HG03135 (cell line): ENCODE measurements around the gene LRG1.
"Not testable (repeated sequence)": the region's sequence is repeated elsewhere in the genome, so short reads cannot be mapped to it uniquely, and the experiment has no call there.

ENCODE experiments used
- ATAC-seq: cut with Tn5 transposase; IDR thresholded peaks from one replicate; pipeline ENCODE4 v1.9.1; 2021; ENCODE audit warnings: mild to moderate bottlenecking, moderate library complexity; ENCODE audit not compliant: unreplicated experiment

LRG1 gene

DNA sequence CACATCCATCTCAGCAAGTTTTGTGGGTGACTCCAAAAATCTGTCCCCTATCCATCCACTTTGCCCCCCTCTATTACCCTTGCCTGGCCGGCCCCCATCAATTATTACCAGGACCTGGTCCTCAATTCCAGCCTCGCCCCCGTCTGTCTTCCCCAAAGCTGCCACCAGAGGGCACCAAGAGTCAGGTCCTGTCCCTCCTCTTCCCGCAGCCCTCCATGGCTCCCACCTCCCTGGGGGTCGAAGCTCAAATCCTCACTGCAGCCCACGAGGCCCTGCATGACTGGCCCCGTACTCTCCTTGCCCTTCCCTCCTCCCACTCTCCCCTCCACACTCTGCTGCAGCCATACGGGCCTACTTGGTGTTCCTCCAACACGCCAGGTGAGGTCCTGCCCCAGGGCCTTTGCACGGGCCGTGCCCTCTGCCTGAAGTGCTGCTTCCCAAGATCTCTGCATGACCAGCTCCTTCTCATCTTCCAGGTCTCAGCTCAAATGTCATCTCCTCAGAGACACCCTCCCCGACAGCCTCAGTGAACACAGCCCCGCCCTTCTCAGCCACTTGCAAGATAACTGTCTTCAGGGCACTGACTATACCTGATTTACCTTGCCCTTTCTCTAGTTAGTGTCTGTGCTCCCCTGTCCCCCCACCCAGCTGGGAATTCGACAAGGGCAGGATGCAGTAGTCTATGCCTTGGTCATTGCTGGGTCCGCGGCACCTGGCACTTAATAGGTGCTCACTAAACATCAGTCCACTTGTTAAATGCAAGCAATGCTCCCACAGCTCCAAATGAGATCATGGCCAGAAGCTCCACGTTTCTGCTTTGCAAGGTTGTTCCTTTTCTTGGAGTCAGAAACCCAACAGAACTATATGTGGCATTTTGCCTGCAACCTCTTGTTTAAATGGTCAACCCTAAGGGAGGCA is 36.4 kb upstream of the LRG1 start:
- ATAC-seq = no peak

DNA sequence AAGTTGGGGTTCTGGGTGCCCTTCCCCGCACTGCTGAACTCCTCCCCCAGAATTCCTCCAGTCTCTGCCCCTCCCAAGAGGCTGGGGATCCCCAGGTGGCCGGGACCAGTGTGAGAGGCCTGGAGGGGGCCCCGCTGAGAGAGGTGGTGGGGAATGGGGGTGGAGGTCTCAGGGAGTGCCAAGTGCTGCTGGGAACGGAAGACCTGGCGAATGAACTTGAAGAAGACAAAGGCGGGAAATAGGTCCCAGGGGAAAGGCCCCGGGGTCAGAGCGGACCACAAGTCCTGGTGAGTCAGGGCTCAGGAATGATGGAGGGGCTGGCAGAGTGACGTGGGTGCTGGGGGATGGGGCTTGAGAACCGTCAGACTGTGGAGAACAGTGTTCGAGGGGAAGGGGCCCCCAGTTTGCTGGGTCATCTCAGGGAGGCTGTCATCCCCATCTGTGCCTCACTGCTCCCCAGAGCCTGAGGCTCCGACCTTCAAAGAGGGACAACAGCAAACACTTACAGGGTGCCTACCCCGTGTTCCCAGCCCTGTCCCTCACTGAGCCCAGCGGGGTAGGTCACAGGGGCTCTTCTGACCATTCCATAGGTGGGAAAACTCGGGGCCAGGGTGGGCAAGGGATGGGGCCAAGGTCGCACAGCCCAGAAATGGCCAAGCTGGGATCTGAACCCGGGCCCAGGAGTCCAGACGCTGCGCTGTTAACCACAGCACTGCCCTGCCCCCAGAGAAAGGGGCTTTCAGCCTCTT is 35.6 kb upstream of the LRG1 start:
- no peak for ATAC-seq

- no peak for ATAC-seq
Observed at GRCh38 chr19:4573682-4574081, 33.8 kb upstream of the LRG1 start.

- no peak for ATAC-seq
Observed at GRCh38 chr19:4571305-4571917, 31.6 kb upstream of the LRG1 start.

DNA sequence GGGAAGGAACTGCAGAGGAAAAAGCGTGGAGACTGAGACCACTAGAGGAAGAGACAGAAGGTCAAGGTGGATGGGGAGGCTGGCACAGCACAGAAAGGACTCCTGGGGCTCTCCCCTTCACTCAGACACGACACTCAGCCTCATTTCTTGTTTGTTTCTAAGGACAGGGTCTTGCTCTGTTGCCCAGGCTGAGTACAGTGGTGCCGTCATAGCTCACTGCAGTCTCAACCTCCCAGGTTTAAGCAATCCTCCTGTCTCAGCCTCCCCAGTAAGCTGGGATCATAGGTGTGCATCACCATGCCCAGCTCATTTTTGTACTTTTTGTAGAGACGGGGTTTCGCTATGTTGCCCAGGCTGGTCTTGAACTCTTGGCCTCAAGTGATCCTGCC is 31.1 kb upstream of the LRG1 start:
- ATAC-seq = no peak

DNA sequence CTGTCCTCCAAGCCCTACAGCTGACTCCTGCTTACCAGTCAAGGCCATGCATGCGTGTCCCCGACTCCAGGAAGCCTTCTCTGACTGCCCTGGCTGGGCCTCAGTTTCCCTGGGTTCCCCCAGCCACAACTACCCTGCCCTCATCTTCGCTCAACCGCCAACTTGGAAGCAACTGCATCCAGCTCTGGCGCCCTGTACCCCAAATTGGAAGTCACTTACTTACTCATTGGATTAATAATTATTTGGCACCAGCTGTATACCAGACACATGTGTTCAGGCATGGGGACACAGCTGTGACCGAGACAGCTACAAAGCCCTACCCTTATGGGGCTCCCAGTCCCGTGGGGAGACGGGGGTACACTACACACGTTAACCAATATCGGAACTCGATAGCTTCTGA is 30.6 kb upstream of the LRG1 start:
- ATAC-seq = no peak

GRCh38 chr19:4568886-4569285 is 29.1 kb upstream of the LRG1 start:
- no peak for ATAC-seq

- no peak for ATAC-seq
Observed at GRCh38 chr19:4567584-4568071, 27.8 kb upstream of the LRG1 start.

- no peak for ATAC-seq
Observed at GRCh38 chr19:4566402-4567051, 26.7 kb upstream of the LRG1 start.

DNA sequence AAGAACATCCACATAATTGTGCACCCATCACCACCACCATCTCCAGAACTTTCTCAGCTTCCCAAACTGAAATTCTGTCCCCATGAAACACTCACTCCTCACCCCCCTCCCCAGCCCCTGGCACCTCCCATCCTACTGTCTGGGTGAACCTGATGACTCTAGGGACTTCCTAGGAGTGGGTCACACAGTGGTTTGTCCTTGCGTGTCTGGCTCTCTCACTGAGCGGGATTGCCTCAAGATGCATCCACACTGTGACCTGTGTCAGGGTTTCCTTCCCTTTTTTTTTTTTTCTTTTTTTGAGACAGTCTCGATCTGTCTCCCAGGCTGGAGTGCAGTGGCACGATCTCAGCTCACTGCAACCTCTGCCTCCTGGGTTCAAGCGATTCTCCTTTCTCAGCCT is 23.7 kb upstream of the LRG1 start:
- ATAC-seq = not testable (repeated sequence)

GRCh38 chr19:4562085-4562484 is 22.2 kb upstream of the LRG1 start:
- ATAC-seq = not testable (repeated sequence)

GRCh38 chr19:4559569-4559968 is 19.7 kb upstream of the LRG1 start, which contains the start of gene SEMA6B:
SEMA6B (minus strand) TSS chr19:4559684; CDS start chr19:4558457, 1,227 bp downstream.
- ATAC-seq = no peak

- no peak for ATAC-seq
Observed at GRCh38 chr19:4557971-4558941, 18.4 kb upstream of the LRG1 start.

- no peak for ATAC-seq
Observed at GRCh38 chr19:4557144-4557970, 17.5 kb upstream of the LRG1 start.

DNA sequence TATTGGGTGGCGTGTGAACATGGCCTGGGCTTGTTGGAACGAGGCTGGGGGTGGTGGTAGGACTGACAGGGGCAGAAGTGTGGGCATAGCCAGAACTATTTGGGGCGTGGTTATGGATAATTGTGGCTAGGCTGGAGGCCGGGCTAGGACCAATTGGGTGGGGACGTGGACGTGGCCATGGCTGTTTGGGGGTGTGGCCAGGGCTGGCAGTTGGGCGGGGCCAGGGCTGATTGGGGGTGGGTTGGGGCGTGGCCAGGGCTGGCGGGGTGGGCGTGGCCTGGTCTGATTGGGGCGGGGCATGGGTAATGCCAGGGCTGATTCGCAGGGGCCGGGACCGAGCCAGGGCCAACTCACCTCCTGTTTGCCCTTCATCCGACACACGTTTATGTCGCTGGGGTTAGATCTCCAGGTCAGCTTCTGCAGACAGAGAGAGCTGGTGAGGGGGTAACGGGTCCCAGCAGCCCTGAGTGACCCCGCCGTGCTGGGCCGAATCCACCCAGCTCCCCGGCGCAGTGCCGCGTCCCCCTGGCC is 16.8 kb upstream of the LRG1 start:
- ATAC-seq = no peak

- no peak for ATAC-seq
Observed at GRCh38 chr19:4555657-4556561, 16.1 kb upstream of the LRG1 start.

DNA sequence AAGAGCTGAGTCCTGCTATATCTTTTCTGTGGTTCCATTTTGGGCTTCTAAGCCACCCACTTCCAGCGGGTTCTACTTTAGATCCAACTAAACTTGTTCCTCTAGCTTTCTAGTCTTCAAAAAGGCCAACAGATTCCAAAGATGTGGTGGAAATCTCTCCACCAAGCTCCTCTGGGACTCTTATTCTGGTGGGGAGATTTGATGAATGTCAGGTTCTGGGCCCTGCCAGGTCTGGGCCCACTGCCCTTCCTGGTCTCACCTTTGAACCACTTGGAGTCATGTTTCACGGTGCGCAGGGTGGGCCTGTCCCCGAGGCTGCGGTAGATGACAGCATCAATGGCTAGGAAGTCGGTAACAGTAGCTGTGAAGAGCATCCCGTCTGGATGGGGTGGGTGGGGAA is 14.9 kb upstream of the LRG1 start:
- no peak for ATAC-seq

DNA sequence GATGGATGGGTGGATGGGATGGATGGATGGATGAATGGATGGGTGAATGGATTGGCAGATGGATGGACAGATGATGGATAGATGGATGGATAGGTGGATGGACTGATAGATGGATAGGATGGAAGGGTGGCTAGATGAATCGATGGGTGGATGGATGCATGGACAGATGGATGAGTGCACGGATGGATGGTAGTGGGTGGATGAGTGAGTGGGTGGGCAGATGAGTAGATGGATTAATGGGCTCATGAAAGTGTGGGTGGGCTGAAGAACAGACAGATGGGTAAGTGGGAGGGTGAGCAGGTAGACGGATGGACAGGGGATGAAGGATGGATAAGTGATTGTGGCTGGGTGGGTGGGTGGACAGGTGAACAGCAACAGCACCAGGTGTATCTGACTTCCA is 13.9 kb upstream of the LRG1 start:
- ATAC-seq = no peak
